Measurements from ENCODE around the gene ARHGAP27.

DNA sequence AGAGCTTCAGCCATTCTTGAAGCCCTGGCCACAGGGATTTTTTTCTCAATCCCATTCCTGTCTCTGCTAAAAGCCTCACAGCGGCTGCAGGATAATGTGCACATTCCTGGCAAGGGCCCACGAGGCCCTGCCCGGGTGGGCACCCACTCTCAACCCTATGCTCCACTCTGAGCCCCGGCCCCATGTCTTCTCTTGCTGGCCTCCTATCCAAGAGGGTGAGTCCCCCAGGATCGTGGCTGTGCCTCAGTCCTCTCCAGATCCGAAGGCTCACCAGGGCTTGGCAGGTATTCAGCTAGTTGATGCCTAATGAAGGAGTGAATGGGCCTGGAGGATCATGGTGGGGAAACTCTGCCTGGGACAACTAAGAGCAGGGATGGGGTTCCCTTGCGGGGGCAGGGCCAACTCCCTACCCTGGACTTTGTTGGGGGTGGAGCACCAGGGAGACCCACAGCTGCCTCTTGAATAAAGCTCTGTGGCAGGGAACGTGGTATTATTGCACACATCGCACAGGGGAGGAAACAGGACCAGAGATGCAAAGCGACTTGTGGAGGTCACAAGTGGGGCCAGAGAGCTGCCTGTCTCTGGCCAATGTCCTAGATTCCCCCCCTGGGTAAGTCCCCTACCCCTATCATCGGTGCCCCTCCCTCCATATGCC is 5.4 kb downstream of the ARHGAP27 start:
- TF ChIP-seq, protein P1, sequence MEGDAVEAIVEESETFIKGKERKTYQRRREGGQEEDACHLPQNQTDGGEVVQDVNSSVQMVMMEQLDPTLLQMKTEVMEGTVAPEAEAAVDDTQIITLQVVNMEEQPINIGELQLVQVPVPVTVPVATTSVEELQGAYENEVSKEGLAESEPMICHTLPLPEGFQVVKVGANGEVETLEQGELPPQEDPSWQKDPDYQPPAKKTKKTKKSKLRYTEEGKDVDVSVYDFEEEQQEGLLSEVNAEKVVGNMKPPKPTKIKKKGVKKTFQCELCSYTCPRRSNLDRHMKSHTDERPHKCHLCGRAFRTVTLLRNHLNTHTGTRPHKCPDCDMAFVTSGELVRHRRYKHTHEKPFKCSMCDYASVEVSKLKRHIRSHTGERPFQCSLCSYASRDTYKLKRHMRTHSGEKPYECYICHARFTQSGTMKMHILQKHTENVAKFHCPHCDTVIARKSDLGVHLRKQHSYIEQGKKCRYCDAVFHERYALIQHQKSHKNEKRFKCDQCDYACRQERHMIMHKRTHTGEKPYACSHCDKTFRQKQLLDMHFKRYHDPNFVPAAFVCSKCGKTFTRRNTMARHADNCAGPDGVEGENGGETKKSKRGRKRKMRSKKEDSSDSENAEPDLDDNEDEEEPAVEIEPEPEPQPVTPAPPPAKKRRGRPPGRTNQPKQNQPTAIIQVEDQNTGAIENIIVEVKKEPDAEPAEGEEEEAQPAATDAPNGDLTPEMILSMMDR (IDR thresholded peaks at IDR 0.05): no peak
- no peak for TF ChIP-seq EP300 (IDR thresholded peaks at IDR 0.05; ENCODE audit: low read depth)
